A549 treated with AZD9567 at 1 μM for 4 hours (cell line): Measurements from ENCODE around the gene LYRM2. TPM values are rescaled to one million over a fixed set of nuclear protein-coding genes. Genes with fewer than 3 reads are reported as not detected.

Experiments used
- total RNA-seq: library from RNA; stranded (reverse); fragments of 200-300 nt; extraction: Qiagen RNA extraction; gene quantifications from 5 replicates; pipeline ENCODE4 v1.2.3, GENCODE V29; 2022; ENCODE audit not compliant: insufficient read depth

LYRM2 gene
- 27.5 to 37.9 TPM (median 30.5 TPM) in 5 replicates for total RNA-seq

GRCh38 chr6:89638320-89639195 is at the start of gene LYRM2:
LYRM2 (minus strand) TSS chr6:89638747; CDS start chr6:89638716, 31 bp downstream.

Other genes starting within 250 kb of the LYRM2 start
- gene RRAGD, start 226.5 kb downstream of the LYRM2 start, total RNA-seq: 1.2 to 3.8 TPM (median 3.5 TPM) in 5 replicates
- gene ANKRD6, start 205.6 kb downstream of the LYRM2 start, total RNA-seq: 0.94 to 3.5 TPM (median 1.9 TPM) in 5 replicates
- gene MDN1, start 181.0 kb upstream of the LYRM2 start, total RNA-seq: 12.2 to 13.6 TPM (median 12.8 TPM) in 5 replicates
- gene CASP8AP2, start 191.1 kb upstream of the LYRM2 start, total RNA-seq: 4.9 to 9.6 TPM (median 7.0 TPM) in 5 replicates